Heart left ventricle (tissue), 16 donors: ENCODE data around the gene TPK1. TPM values are rescaled to one million over a fixed set of nuclear protein-coding genes. Genes with fewer than 3 reads are reported as not detected.

Experiments used
- ATAC-seq, 4 donors: fragments of 200-7000 bp; cut with Tn5 transposase; one replicate each; pipeline ENCODE4 v1.9.1; 2020 to 2022; ENCODE audit warnings: moderate library complexity in 4 of 4, mild to moderate bottlenecking in 3 of 4, moderate number of reproducible peaks in 1 of 4
- DNase-seq, 5 donors: peaks; one replicate each; pipeline ENCODE4 v3.0.0-alpha.2; 2020
- H3K27ac ChIP-seq, 12 donors: fragments of 200-600 bp; sonication (generic) in 4 of 12; one replicate each; pipeline versions ENCODE4 v1.5.0 to v1.8.0; 2016 to 2022; ENCODE audit warnings: mild to moderate bottlenecking in 2 of 12
- H3K27me3 ChIP-seq, 9 donors: fragments of 200-600 bp; sonication (generic) in 2 of 9; one replicate each; pipeline versions ENCODE4 v1.5.1 to v1.8.0; 2016 to 2022; ENCODE audit warnings: mild to moderate bottlenecking in 3 of 9
- H3K36me3 ChIP-seq, 9 donors: fragments of 200-600 bp; sonication (generic) in 2 of 9; one replicate each; pipeline versions ENCODE4 v1.5.0 to v1.8.0; 2018 to 2022; ENCODE audit warnings: mild to moderate bottlenecking in 2 of 9
- H3K4me1 ChIP-seq, 12 donors: fragments of 200-600 bp; sonication (generic) in 4 of 12; one replicate each; pipeline versions ENCODE4 v1.5.0 to v1.8.0; 2016 to 2022; ENCODE audit warnings: mild to moderate bottlenecking in 3 of 12
- H3K4me3 ChIP-seq, 12 donors: fragments of 200-600 bp; sonication (generic) in 4 of 12; one replicate each; pipeline versions ENCODE4 v1.5.0 to v1.8.0; 2017 to 2022; ENCODE audit warnings: mild to moderate bottlenecking in 9 of 12, moderate library complexity in 4 of 12
- H3K9me3 ChIP-seq, 12 donors: fragments of 200-600 bp; sonication (generic) in 4 of 12; one replicate each; pipeline versions ENCODE4 v1.5.0 to v1.8.0; 2016 to 2022; ENCODE audit warnings: mild to moderate bottlenecking in 1 of 12
- CTCF ChIP-seq, 12 donors: fragments of 200-600 bp; sonication (generic) in 4 of 12; IDR thresholded peaks; one replicate each; pipeline versions ENCODE4 v1.5.0 to v1.8.0; 2018 to 2022; ENCODE audit warnings: antibody characterized with exemption in 12 of 12, mild to moderate bottlenecking in 5 of 12
- POLR2A ChIP-seq, 2 donors: fragments of 450-650 bp; IDR thresholded peaks; one replicate each; pipeline ENCODE4 v1.6.1; 2017; ENCODE audit warnings: antibody characterized with exemption in 2 of 2, mild to moderate bottlenecking in 2 of 2, moderate library complexity in 2 of 2
- WGBS, 4 donors: extraction: QIAGEN DNeasy Blood & Tissue Kit in 2 of 4; methylation state at CpG; one replicate each; pipeline versions ENCODE4 v1.1.5 to v1.1.7; 2013 to 2018; 5-methylcytosine and 5-hydroxymethylcytosine counted together
- intact Hi-C, 10 donors: fragments of 100-400 bp; cut with DNase I; formaldehyde crosslinking; loops; one replicate each; pipeline versions ENCODE4 v1.11.1 to v1.14.2; 2022
- polyA plus RNA-seq, 2 donors: library from polyadenylated mRNA; stranded (reverse); fragments of 200-250 nt; gene quantifications; one replicate each; pipeline ENCODE4 v1.2.3, GENCODE V29; 2013
- total RNA-seq, 9 donors: library from RNA; depleted of rRNA in 2 of 9; stranded (reverse); fragments of >200 nt in 2 of 9; fragmentation: NEBNext Ultra II Directional in 3 of 9; extraction: Animal tissue kit (Norgen Biotek cat#: 25700) in 3 of 9; gene quantifications; one replicate each; pipeline versions ENCODE4 v1.1.0 to v1.2.4, GENCODE V29; 2016 to 2023
- donor health status: ischemic (EF 13 %, LVEDD 7.1; RV severe dilation, severe dysfunction).
- donor health status: healthy with polysubstance abuse.
- donor health status: DM: no; HTN: yes; CAD: no.
- donor health status: DM: no; HTN: no; CAD: no.
- donor health status: ischemic (EF 25% LVEDD 6.9; RV normal size, moderate dysfunction).
- donor health status: ischemic (EF 25% LVEDD 5.7; RV mildly dilated, moderate dysfunction).
- donor health status: healthy.
- donor health status: DM: yes; HTN: yes; CAD: no.
- donor health status: ischemic (EF 35%, LVEDD 5.7; RV mildly dilated, moderate dysfunction).
- donor health status: nonischemic (EF 11% LVEDD 7.7; RV severe dilation, severe dysfunction).
- donor health status: DM: yes; HTN: yes; CAD: no.
- donor health status: PGD.
- donor health status: ischemic (EF 29% LVEDD 5.4; RV normal size, mild dysfunction).
- donor health status: nonischemic (EF 23%, LVEDD 6.1; RV moderate dilation, normal function).

The TPK1 gene
- total and polyA plus RNA-seq, 11 donors = 2.0 to 8.2 (median 5.0) TPM

GRCh38 chr7:144503215-144503614 is 332.6 kb downstream of the TPK1 start:
- no peak overlapping the region for H3K4me3 ChIP-seq
- 81 to 87% (median 86%) methylated on average over 6 of the region's 6 CpGs for WGBS, 4 donors
- peaks cover 0 to 4% (median 0%) of the 10 kb centered on the region in 12 donors for H3K4me1 ChIP-seq
- TF ChIP-seq CTCF (IDR thresholded peaks at IDR 0.05) (no peak), POLR2A (IDR thresholded peaks at IDR 0.05) (no peak)
- no peaks in the 10 kb centered on the region for H3K27me3 ChIP-seq
- DNase-seq = no peak
- ATAC-seq = no peak
- no peaks in the 10 kb centered on the region for H3K36me3 ChIP-seq
- peaks cover 0 to 16% (median 4%) of the 10 kb centered on the region in 12 donors for H3K9me3 ChIP-seq
- H3K27ac ChIP-seq = no peak overlapping the region
- intact Hi-C loops = no loop called here

DNA sequence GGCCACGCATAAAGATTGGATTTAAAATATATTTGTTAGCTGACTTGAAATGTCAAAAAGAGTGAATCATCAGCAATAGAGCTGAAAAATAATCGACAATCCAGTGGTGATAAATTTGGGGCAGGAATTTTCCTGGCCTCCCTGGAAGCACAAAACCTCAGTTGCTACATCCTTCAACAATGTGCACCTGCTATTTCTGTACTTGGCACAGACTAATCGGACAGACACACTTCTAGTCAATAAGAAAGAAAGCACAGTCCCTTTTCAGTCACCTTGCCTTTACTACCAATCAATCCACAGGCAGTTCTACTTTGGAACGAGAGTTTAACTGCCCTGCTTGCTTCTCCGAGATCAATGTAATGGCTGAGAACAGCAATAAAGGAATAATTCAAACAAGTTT is 335.6 kb downstream of the TPK1 start:
- no peak for TF ChIP-seq CTCF (IDR thresholded peaks at IDR 0.05)
- TF ChIP-seq POLR2A (IDR thresholded peaks at IDR 0.05) = no peak
- Histone ChIP-seq H3K36me3 (no peaks in the 10 kb centered on the region), H3K4me3 (no peak overlapping the region), H3K9me3 (peaks cover 0 to 2% (median 0%) of the 10 kb centered on the region in 12 donors), H3K27ac (no peak overlapping the region), H3K27me3 (no peaks in the 10 kb centered on the region), H3K4me1 (peaks cover 0 to 4% (median 0%) of the 10 kb centered on the region in 12 donors)
- ATAC-seq (peak in 3 of 4 donors; percentile 54 to 79 (median 66)), DNase-seq (no peak)
- intact Hi-C loops = no loop called here
- WGBS, 4 donors = 41 to 58% (median 51%) methylated on average over 5 of the region's 5 CpGs

- ATAC-seq (no peak), DNase-seq (no peak)
- whole genome bisulfite sequencing, 4 donors = 53 to 71% (median 58%) methylated on average over 1 of the region's 1 CpG
- Histone ChIP-seq H3K4me3 (no peak overlapping the region), H3K9me3 (peaks cover 0 to 12% (median 0%) of the 10 kb centered on the region in 12 donors), H3K27me3 (no peaks in the 10 kb centered on the region), H3K4me1 (peaks cover 0 to 4% (median 0%) of the 10 kb centered on the region in 12 donors), H3K27ac (no peak overlapping the region), H3K36me3 (no peaks in the 10 kb centered on the region)
- intact Hi-C loops = no loop called here
- TF ChIP-seq CTCF (IDR thresholded peaks at IDR 0.05) (no peak), POLR2A (IDR thresholded peaks at IDR 0.05) (no peak)
Measured at GRCh38 chr7:144497282-144497681, 338.6 kb downstream of the TPK1 start.

GRCh38 chr7:144494355-144494754 is 341.5 kb downstream of the TPK1 start:
- no peak overlapping the region for H3K4me3 ChIP-seq
- ATAC-seq (no peak), DNase-seq (no peak)
- H3K27me3 ChIP-seq = no peaks in the 10 kb centered on the region
- no peaks in the 10 kb centered on the region for H3K4me1 ChIP-seq
- no peak overlapping the region for H3K27ac ChIP-seq
- H3K9me3 ChIP-seq = peaks cover 0 to 12% (median 0%) of the 10 kb centered on the region in 12 donors
- no peak for TF ChIP-seq POLR2A (IDR thresholded peaks at IDR 0.05)
- no peak for TF ChIP-seq CTCF (IDR thresholded peaks at IDR 0.05)
- intact Hi-C loops = no loop called here
- WGBS, 4 donors = 85 to 98% (median 89%) methylated on average over 1 of the region's 1 CpG
- H3K36me3 ChIP-seq = no peaks in the 10 kb centered on the region
